ENCODE measurements around the gene SDHA. TPM values are rescaled to one million over a fixed set of nuclear protein-coding genes. Genes with fewer than 3 reads are reported as not detected.
"Not testable (repeated sequence)": the region's sequence is repeated elsewhere in the genome, so short reads cannot be mapped to it uniquely, and the experiment has no call there.

SDHA gene
- total and polyA plus RNA-seq, 2 donors: 58.3 to 106 TPM

GRCh38 chr5:231661-232060 lies 13.5 kb downstream of the SDHA start:
- no peak for DNase-seq (ENCODE audit: extremely low spot score)
- Histone ChIP-seq H3K27ac (ENCODE audit: low read depth) (no peak overlapping the region), H3K4me1 (ENCODE audit: insufficient read depth) (no peaks in the 10 kb centered on the region), H3K4me3 (ENCODE audit: low read depth, low read length) (no peak overlapping the region), H3K36me3 (ENCODE audit: insufficient read depth) (peaks cover 4% of the 10 kb centered on the region)
- WGBS: 89% methylated on average over 13 of the region's 13 CpGs

GRCh38 chr5:233426-233825 lies 15.3 kb downstream of the SDHA start:
- H3K27ac ChIP-seq (ENCODE audit: low read depth); DNase-seq (ENCODE audit: extremely low spot score); H3K36me3 ChIP-seq (ENCODE audit: insufficient read depth); H3K4me3 ChIP-seq (ENCODE audit: low read depth, low read length); H3K4me1 ChIP-seq (ENCODE audit: insufficient read depth): not testable (repeated sequence)
- 94% methylated on average over 20 of the region's 20 CpGs for WGBS

- no peaks in the 10 kb centered on the region for H3K4me1 ChIP-seq (ENCODE audit: insufficient read depth)
- no peak overlapping the region for H3K4me3 ChIP-seq (ENCODE audit: low read depth, low read length)
- H3K27ac ChIP-seq (ENCODE audit: low read depth): no peak overlapping the region
- WGBS: 84% methylated on average over 8 of the region's 8 CpGs
- peaks cover 3% of the 10 kb centered on the region for H3K36me3 ChIP-seq (ENCODE audit: insufficient read depth)
- DNase-seq (ENCODE audit: extremely low spot score): no peak
Measured at GRCh38 chr5:234450-234849, 16.3 kb downstream of the SDHA start.

- DNase-seq (ENCODE audit: extremely low spot score); H3K27ac ChIP-seq (ENCODE audit: low read depth); H3K4me1 ChIP-seq (ENCODE audit: insufficient read depth); H3K4me3 ChIP-seq (ENCODE audit: low read depth, low read length); H3K36me3 ChIP-seq (ENCODE audit: insufficient read depth): not testable (repeated sequence)
- WGBS: over 99% methylated on average over 7 of the region's 9 CpGs
Measured at GRCh38 chr5:235527-235926, 17.4 kb downstream of the SDHA start.

- H3K27ac ChIP-seq (ENCODE audit: low read depth); H3K36me3 ChIP-seq (ENCODE audit: insufficient read depth); H3K4me3 ChIP-seq (ENCODE audit: low read depth, low read length); DNase-seq (ENCODE audit: extremely low spot score); H3K4me1 ChIP-seq (ENCODE audit: insufficient read depth): not testable (repeated sequence)
- WGBS: 97% methylated on average over 8 of the region's 8 CpGs
Measured at GRCh38 chr5:237931-238330, 19.8 kb downstream of the SDHA start.

GRCh38 chr5:240550-240949 lies 22.4 kb downstream of the SDHA start:
- 96% methylated on average over 7 of the region's 7 CpGs for WGBS
- H3K4me1 ChIP-seq (ENCODE audit: insufficient read depth); H3K36me3 ChIP-seq (ENCODE audit: insufficient read depth); DNase-seq (ENCODE audit: extremely low spot score); H3K27ac ChIP-seq (ENCODE audit: low read depth); H3K4me3 ChIP-seq (ENCODE audit: low read depth, low read length): not testable (repeated sequence)

- H3K36me3 ChIP-seq (ENCODE audit: insufficient read depth); H3K4me3 ChIP-seq (ENCODE audit: low read depth, low read length): not testable (repeated sequence)
- WGBS: 86% methylated on average over 13 of the region's 13 CpGs
Measured at GRCh38 chr5:241045-241669, 23.0 kb downstream of the SDHA start.

GRCh38 chr5:243683-244367 lies 25.7 kb downstream of the SDHA start:
- not testable (repeated sequence) for H3K4me3 ChIP-seq (ENCODE audit: low read depth, low read length); H3K27ac ChIP-seq (ENCODE audit: low read depth); H3K4me1 ChIP-seq (ENCODE audit: insufficient read depth); H3K36me3 ChIP-seq (ENCODE audit: insufficient read depth); DNase-seq (ENCODE audit: extremely low spot score)
- 73% methylated on average over 12 of the region's 12 CpGs for WGBS

More at GRCh38 chr5:241045-241669, 23.0 kb downstream of the SDHA start:
- H3K4me1 ChIP-seq (ENCODE audit: insufficient read depth); DNase-seq (ENCODE audit: extremely low spot score); H3K27ac ChIP-seq (ENCODE audit: low read depth): not testable (repeated sequence)

- H3K4me1 ChIP-seq (ENCODE audit: insufficient read depth); H3K27ac ChIP-seq (ENCODE audit: low read depth); DNase-seq (ENCODE audit: extremely low spot score); H3K4me3 ChIP-seq (ENCODE audit: low read depth, low read length); H3K36me3 ChIP-seq (ENCODE audit: insufficient read depth): not testable (repeated sequence)
- 95% methylated on average over 5 of the region's 5 CpGs for WGBS
Measured at GRCh38 chr5:245717-246116, 27.6 kb downstream of the SDHA start.

GRCh38 chr5:250396-250795 lies 32.3 kb downstream of the SDHA start:
- not testable (repeated sequence) for H3K27ac ChIP-seq (ENCODE audit: low read depth); H3K36me3 ChIP-seq (ENCODE audit: insufficient read depth)
- 77% methylated on average over 4 of the region's 9 CpGs for WGBS

GRCh38 chr5:251016-251415 lies 32.9 kb downstream of the SDHA start:
- not testable (repeated sequence) for H3K27ac ChIP-seq (ENCODE audit: low read depth); H3K4me1 ChIP-seq (ENCODE audit: insufficient read depth); DNase-seq (ENCODE audit: extremely low spot score); H3K4me3 ChIP-seq (ENCODE audit: low read depth, low read length); H3K36me3 ChIP-seq (ENCODE audit: insufficient read depth)
- WGBS: 94% methylated on average over 9 of the region's 12 CpGs

More at GRCh38 chr5:250396-250795, 32.3 kb downstream of the SDHA start:
- not testable (repeated sequence) for H3K4me3 ChIP-seq (ENCODE audit: low read depth, low read length); DNase-seq (ENCODE audit: extremely low spot score); H3K4me1 ChIP-seq (ENCODE audit: insufficient read depth)

GRCh38 chr5:251538-251937 lies 33.4 kb downstream of the SDHA start:
- H3K4me3 ChIP-seq (ENCODE audit: low read depth, low read length); H3K27ac ChIP-seq (ENCODE audit: low read depth); H3K4me1 ChIP-seq (ENCODE audit: insufficient read depth); DNase-seq (ENCODE audit: extremely low spot score); H3K36me3 ChIP-seq (ENCODE audit: insufficient read depth): not testable (repeated sequence)
- 70% methylated on average over 8 of the region's 8 CpGs for WGBS

GRCh38 chr5:251975-252374 lies 33.9 kb downstream of the SDHA start:
- H3K27ac ChIP-seq (ENCODE audit: low read depth); H3K4me1 ChIP-seq (ENCODE audit: insufficient read depth); H3K4me3 ChIP-seq (ENCODE audit: low read depth, low read length); DNase-seq (ENCODE audit: extremely low spot score); H3K36me3 ChIP-seq (ENCODE audit: insufficient read depth): not testable (repeated sequence)
- WGBS: 74% methylated on average over 11 of the region's 11 CpGs

- no peak for DNase-seq (ENCODE audit: extremely low spot score)
- Histone ChIP-seq H3K36me3 (ENCODE audit: insufficient read depth) (peaks cover 5% of the 10 kb centered on the region), H3K4me1 (ENCODE audit: insufficient read depth) (no peaks in the 10 kb centered on the region), H3K27ac (ENCODE audit: low read depth) (no peak overlapping the region), H3K4me3 (ENCODE audit: low read depth, low read length) (no peak overlapping the region)
- 72% methylated on average over 10 of the region's 10 CpGs for WGBS
Measured at GRCh38 chr5:252546-252945, 34.4 kb downstream of the SDHA start.

Measured in urinary bladder (tissue), 4 donors.